Effector CD8-positive, alpha-beta T cell (primary cell): Measurements from ENCODE around the gene GLMP.
"Not testable (repeated sequence)": the region's sequence is repeated elsewhere in the genome, so short reads cannot be mapped to it uniquely, and the experiment has no call there.

Source experiments
- DNase-seq: peaks from one replicate; lab custom pipeline; 2025; lab: John Stamatoyannopoulos, UW
- total RNA-seq, 4 experiments: gene quantifications; one replicate each; lab custom pipeline; 2026; lab: John Stamatoyannopoulos, UW

Gene GLMP, protein sequence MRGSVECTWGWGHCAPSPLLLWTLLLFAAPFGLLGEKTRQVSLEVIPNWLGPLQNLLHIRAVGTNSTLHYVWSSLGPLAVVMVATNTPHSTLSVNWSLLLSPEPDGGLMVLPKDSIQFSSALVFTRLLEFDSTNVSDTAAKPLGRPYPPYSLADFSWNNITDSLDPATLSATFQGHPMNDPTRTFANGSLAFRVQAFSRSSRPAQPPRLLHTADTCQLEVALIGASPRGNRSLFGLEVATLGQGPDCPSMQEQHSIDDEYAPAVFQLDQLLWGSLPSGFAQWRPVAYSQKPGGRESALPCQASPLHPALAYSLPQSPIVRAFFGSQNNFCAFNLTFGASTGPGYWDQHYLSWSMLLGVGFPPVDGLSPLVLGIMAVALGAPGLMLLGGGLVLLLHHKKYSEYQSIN
- total RNA-seq: 12.3 to 22.3 (median 13.7) reads per million in 4 experiments

- DNase-seq: peak; percentile 30
Measured at GRCh38 chr1:156295391-156295947, at the start of gene GLMP. GLMP (minus strand) TSS chr1:156295679; CDS start chr1:156295645, 34 bp downstream.

- no peak for DNase-seq
Measured at GRCh38 chr1:156344409-156344808, 48.9 kb upstream of the GLMP start.

DNA sequence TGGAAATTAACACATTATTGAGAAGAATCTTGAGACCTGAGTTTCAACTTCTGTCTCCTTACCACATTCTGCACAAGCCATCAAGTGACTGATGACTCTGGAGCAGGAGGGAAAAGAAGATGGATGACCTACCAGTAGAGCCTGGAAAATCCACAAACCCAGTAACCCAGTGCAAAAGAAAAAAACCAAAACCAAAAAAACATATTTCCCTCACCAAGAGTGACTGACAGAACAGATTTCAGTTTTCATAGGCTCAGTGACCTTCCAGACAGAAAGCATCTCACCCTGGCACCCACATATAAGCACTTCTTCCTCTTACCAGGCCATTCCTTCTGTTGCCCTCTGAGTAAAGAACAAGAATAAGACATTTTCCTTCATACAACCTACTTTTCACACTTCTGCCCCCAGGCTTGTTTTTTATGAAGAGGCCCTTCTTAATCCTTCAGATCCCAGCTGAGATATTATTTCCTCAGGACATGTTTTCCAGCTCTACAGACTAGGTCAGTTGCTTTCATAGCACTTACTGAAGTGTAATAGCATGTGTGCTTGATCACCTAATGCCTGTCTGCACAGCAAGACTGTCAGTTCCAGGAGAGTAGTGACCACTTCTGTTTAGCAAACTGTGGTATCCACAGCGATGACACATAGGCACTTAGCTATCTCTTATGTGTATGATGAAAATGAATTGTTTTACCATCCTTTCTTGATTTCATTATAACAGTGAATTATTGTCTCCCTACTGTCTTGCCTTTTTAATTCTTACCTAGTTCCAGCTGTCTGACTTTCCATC, 46.9 kb upstream of the GLMP start:
- DNase-seq: no peak

DNA sequence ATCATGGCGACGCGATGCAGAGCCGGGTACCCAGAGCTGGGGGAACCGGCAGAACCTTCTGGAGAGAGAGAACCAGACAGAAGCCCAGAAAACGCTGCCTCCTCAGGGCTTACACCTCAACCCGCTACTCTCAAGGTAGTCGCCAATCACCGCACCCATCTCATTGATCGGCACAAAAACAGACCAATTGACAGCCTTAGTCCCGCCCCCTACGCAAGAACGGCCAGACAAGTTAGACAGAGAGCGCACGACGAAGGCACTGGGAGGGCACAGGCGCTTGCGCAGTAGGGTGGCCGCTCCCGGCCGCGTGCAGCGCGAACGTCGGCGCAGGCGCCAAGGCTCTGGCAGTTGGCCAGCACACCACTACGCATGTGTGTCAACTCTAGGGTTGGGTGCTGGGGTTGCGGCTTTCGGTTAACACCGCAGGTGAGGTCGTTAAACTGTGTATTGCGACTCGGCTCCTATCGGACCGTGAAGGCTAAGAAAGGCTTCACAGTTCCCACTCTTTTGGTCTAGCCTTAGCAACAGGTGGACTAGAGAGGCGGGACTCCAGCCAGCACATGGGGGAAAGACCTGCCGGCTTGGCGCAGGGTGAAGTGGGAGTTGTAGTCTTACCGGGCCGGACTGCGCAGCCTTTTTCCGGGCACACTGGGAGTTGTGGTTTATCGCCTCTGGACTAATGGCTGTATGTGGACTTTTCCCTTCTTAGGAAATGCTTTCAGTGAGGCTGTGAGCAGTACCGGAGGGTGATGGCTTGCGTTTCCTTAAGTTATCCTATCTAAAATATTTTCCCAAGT, 42.9 kb upstream of the GLMP start, which contains the start of the genes CCT3 and TSACC:
Gene CCT3 (minus strand): TSS at position 113 of the 797 bp plus-strand sequence. CDS start 108 bp downstream, at position 5.
Gene TSACC (plus strand): TSS at position 347 of the 797 bp plus-strand sequence. CDS start 1,232 bp downstream, outside the sequence.
- DNase-seq: peak; percentile 98

GRCh38 chr1:156337888-156338179, 42.4 kb upstream of the GLMP start:
- DNase-seq: no peak

- DNase-seq: no peak
Measured at GRCh38 chr1:156337052-156337887, 41.8 kb upstream of the GLMP start.

- DNase-seq: no peak
Measured at GRCh38 chr1:156336242-156336641, 40.8 kb upstream of the GLMP start.

- DNase-seq: not testable (repeated sequence)
Measured at GRCh38 chr1:156323179-156323578, 27.7 kb upstream of the GLMP start.

DNA sequence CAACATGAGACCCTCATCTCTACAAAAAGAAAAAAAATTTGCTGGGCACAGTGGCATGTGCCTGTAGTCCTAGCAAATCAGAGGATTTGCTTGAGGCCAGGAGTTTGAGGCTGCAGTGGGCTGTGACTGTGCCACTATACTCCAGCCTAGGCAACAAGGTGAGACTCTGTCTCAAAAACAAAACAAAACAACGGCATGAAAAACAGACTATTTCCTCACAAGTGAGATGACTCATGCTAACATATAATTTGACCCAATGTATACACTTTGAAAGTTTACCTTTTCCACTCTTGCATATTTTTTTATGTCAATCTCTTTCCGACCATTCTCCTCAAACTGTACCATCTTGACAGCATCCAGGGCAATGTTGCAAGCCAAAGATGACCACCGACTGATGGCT, 25.1 kb upstream of the GLMP start:
- DNase-seq: no peak

DNA sequence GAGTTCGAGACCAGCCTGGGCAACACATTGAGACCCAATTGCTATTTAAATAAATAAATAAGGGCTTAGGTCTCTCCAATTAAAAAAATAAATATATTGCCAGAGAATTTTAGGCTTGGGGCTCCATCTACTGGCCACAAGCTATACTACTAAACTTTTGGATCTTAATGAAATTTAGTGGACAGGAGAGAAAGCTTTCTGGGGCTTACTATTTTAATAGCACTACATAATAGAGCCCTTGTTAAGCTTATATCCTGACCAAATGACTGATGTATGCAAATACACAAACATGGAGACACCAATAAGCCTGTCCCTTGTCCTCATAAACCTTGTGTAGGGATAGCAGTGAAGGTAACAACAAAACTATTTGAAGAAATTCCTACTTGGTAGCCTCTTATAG, 24.2 kb upstream of the GLMP start:
- DNase-seq: no peak

DNA sequence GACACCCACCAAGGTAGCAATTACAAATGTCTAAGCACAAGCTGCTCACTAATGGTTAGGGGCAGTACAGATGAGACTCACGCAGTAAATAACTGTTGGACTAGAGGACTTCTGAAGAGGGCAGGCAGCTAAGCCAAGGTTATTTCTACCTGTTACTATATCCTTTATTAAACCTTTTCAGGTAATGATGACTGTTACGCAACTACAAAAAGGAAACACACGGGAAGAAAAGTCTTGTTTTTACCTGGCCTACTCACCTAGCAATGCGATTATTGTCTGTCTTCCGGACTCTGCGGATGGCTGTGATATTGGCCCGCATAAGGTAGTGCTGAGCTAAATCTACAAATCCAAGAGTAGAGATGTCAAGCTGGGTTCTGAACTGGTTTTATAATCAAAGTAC, 21.4 kb upstream of the GLMP start:
- no peak for DNase-seq

GRCh38 chr1:156310962-156311361, 15.5 kb upstream of the GLMP start:
- no peak for DNase-seq

DNA sequence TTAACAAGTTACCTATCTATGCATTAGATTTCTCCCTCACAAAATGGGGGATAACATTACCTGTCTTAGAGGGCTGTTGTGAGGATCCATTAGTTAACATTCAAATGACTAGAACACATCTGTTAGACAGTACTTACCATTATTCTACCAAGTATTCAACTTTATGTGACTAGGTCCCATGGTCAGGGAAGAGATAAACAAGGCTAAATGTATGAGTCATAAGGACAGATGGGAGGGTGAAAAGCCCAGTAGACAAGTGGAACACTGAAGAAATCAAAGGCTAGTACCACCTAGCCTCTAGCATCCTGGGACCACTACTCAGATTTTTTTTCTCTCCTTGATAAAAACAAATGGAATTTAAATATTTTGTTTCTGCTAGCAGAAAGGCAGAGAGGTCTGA, 12.6 kb upstream of the GLMP start:
- no peak for DNase-seq

- DNase-seq: no peak
Measured at GRCh38 chr1:156305215-156305614, 9.7 kb upstream of the GLMP start.

DNA sequence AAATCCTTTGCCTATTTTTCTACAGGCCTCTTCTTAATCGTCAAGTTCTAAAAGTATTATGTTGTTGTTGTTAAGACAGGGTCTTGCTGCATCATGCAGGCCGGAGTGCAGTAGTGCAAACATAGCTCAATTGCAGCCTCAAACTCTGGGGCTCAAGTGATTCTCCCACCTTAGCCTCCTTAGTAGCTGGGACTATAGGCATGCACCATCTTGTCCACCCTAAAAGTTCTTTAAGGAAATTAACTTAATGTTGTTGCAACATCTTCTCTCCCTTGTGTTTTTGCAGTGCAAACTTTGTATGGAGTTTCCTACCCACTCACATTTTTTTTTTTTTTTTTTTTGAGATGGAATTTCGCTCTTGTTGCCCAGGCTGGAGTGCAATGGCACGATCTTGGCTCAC, 7.8 kb upstream of the GLMP start:
- DNase-seq: no peak

- no peak for DNase-seq
Measured at GRCh38 chr1:156298852-156299357, 3.4 kb upstream of the GLMP start, which contains the start of gene VHLL. VHLL (minus strand) TSS chr1:156299307; CDS start chr1:156299189, 118 bp downstream.

DNA sequence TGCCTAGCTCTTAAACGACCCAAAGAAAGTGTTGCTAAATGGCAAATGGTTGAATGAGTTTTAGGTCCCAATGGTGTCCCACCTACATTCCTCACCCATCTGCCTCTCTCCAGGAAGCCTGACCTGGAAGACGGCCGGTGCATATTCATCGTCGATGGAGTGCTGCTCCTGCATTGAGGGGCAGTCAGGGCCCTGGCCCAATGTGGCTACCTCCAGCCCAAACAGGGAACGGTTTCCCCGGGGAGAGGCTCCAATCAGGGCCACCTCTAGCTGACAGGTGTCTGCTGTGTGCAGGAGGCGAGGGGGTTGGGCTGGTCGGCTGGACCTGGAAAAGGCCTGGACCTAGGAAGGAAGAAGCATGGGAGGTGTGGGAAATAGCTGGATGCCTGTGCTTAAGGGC, 1.6 kb downstream of the GLMP start:
- no peak for DNase-seq

DNA sequence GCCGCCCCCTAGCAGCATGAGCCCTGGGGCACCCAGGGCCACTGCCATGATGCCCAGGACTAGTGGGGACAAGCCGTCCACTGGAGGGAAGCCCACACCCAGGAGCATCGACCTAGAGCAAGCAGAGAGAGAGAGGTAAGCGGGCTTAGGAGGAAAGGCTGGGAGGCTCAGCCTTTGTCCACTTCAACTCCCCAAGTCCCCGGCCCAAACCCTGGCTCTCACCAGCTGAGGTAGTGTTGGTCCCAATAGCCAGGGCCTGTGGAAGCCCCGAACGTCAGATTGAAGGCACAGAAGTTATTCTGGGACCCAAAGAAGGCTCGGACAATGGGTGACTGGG, 2.4 kb downstream of the GLMP start:
- no peak for DNase-seq

DNA sequence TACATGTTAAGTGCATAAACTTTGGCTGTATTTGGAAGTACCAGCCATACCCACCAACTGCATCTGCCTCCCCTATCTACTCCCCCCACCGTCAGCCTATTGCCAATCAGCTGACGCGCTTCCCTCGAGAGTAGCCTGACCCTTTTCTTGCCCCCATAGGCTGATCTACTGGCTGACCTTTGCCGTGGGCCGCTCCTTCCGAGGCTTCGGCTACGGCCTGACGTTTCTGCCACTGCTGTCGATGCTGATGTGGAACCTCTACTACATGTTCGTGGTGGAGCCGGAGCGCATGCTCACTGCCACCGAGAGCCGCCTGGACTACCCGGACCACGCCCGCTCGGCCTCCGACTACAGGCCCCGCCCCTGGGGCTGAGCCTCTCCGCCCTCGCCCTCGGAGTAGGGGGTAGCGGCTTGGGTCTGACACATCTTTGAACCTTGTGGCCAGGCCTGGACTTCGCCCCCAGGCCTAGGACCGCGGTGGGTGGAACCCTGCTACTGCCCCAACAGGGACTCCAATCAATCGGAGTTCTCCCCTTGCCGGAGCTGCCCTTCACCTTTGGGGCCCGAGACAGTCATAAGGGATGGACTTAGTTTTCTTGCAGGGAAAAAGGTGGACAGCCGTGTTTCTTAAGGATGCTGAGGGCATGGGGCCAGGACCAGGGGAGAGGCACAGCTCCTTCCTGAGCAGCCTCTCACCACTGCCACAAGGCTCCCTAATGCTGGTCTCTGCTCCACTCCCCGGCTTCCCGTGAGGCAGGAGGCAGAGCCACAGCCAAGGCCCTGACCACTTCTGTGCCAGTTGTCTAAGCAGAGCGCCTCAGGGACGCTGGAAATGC, 4.0 kb downstream of the GLMP start:
- no peak for DNase-seq

- no peak for DNase-seq
Measured at GRCh38 chr1:156289857-156290256, 5.6 kb downstream of the GLMP start.
